Measurements from ENCODE around the gene RETREG2.

The RETREG2 gene

GRCh38 chr2:219186754-219187456 is 8.8 kb downstream of the RETREG2 start:
- TF ChIP-seq EZH2phosphoT487 (IDR thresholded peaks at IDR 0.05; ENCODE audit: low read length) (no peak), EZH2 (optimal IDR thresholded peaks at IDR 0.05; ENCODE audit: low read depth, low read length) (no peak), CTCF (IDR thresholded peaks at IDR 0.05; ENCODE audit: low read length) (no peak)
- DNase-seq: no peak
- Histone ChIP-seq H3K79me2 (ENCODE audit: low read length) (no peaks in the 10 kb centered on the region), H3K4me2 (ENCODE audit: low read depth, low read length) (no peak overlapping the region), H3K4me1 (ENCODE audit: low read length) (no peaks in the 10 kb centered on the region), H3K9ac (ENCODE audit: low read length) (no peak overlapping the region), H3K27me3 (replicated peaks; ENCODE audit: insufficient read depth, low read length) (no peaks in the 10 kb centered on the region), H3K36me3 (replicated peaks; ENCODE audit: insufficient read depth, low read length) (0 out of 2 replicates have a peak, but pooled peaks cover 4% of the 10 kb centered on the region), H3K27ac (ENCODE audit: low read length) (no peak overlapping the region), H4K20me1 (ENCODE audit: insufficient read depth, low read length) (no peaks in the 10 kb centered on the region), H3F3A (ENCODE audit: insufficient read depth, low read length) (no peaks in the 10 kb centered on the region), H3K4me3 (ENCODE audit: low read length) (no peak overlapping the region), H3K9me2 (replicated peaks; ENCODE audit: insufficient read depth, low read length) (no peaks in the 10 kb centered on the region), H2AFZ (ENCODE audit: low read length) (no peak overlapping the region), H3K9me3 (replicated peaks; ENCODE audit: insufficient read depth, low read length) (no peaks in the 10 kb centered on the region)

DNA sequence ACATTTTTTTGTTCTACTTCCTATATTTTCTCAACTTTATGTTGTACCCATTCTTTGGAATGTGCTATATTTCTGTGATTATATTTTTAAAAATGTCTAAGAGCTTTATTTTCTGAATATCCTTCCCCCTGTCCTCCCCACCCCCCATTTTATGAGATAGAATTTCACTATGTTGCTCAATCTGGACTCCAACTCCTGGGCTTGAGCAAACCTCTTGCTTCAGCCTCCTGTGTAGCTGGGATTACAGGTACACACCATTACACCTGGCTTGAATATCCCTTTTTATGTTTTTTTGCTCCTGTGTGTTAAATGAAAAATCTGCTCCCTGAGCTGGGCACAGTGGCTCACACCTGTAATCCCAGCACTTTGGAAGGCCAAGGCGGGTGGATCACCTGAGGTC is 19.3 kb downstream of the RETREG2 start:
- Histone ChIP-seq H3K4me3 (ENCODE audit: low read length) (no peak overlapping the region), H3K36me3 (replicated peaks; ENCODE audit: insufficient read depth, low read length) (no peaks in the 10 kb centered on the region), H3K4me1 (ENCODE audit: low read length) (no peaks in the 10 kb centered on the region), H3K27me3 (replicated peaks; ENCODE audit: insufficient read depth, low read length) (no peaks in the 10 kb centered on the region), H3K4me2 (ENCODE audit: low read depth, low read length) (no peak overlapping the region), H3F3A (ENCODE audit: insufficient read depth, low read length) (no peaks in the 10 kb centered on the region), H4K20me1 (ENCODE audit: insufficient read depth, low read length) (no peaks in the 10 kb centered on the region), H3K9ac (ENCODE audit: low read length) (no peak overlapping the region), H3K27ac (ENCODE audit: low read length) (no peak overlapping the region), H3K79me2 (ENCODE audit: low read length) (no peaks in the 10 kb centered on the region), H3K9me3 (replicated peaks; ENCODE audit: insufficient read depth, low read length) (no peaks in the 10 kb centered on the region), H3K9me2 (replicated peaks; ENCODE audit: insufficient read depth, low read length) (no peaks in the 10 kb centered on the region), H2AFZ (ENCODE audit: low read length) (no peak overlapping the region)
- no peak for DNase-seq
- TF ChIP-seq CTCF (IDR thresholded peaks at IDR 0.05; ENCODE audit: low read length) (no peak), EZH2 (optimal IDR thresholded peaks at IDR 0.05; ENCODE audit: low read depth, low read length) (no peak), EZH2phosphoT487 (IDR thresholded peaks at IDR 0.05; ENCODE audit: low read length) (no peak)

GRCh38 chr2:219198974-219199373 is 20.9 kb downstream of the RETREG2 start:
- no peak for TF ChIP-seq CTCF (IDR thresholded peaks at IDR 0.05; ENCODE audit: low read length)
- TF ChIP-seq EZH2phosphoT487 (IDR thresholded peaks at IDR 0.05; ENCODE audit: low read length): no peak
- TF ChIP-seq EZH2 (optimal IDR thresholded peaks at IDR 0.05; ENCODE audit: low read depth, low read length): no peak
- no peaks in the 10 kb centered on the region for H4K20me1 ChIP-seq (ENCODE audit: insufficient read depth, low read length)
- H3K9ac ChIP-seq (ENCODE audit: low read length): no peak overlapping the region
- no peaks in the 10 kb centered on the region for H3F3A ChIP-seq (ENCODE audit: insufficient read depth, low read length)
- H3K9me3 ChIP-seq (replicated peaks; ENCODE audit: insufficient read depth, low read length): no peaks in the 10 kb centered on the region
- no peak overlapping the region for H2AFZ ChIP-seq (ENCODE audit: low read length)
- no peak overlapping the region for H3K4me2 ChIP-seq (ENCODE audit: low read depth, low read length)
- H3K4me3 ChIP-seq (ENCODE audit: low read length): no peak overlapping the region
- no peak overlapping the region for H3K27ac ChIP-seq (ENCODE audit: low read length)
- H3K4me1 ChIP-seq (ENCODE audit: low read length): no peaks in the 10 kb centered on the region
- no peaks in the 10 kb centered on the region for H3K27me3 ChIP-seq (replicated peaks; ENCODE audit: insufficient read depth, low read length)
- no peaks in the 10 kb centered on the region for H3K36me3 ChIP-seq (replicated peaks; ENCODE audit: insufficient read depth, low read length)
- no peak for DNase-seq
- H3K9me2 ChIP-seq (replicated peaks; ENCODE audit: insufficient read depth, low read length): no peaks in the 10 kb centered on the region
- H3K79me2 ChIP-seq (ENCODE audit: low read length): no peaks in the 10 kb centered on the region

Measured in MM.1S (cell line).